GM06990 (cell line): ENCODE results near the gene OR5F1.

ENCODE experiments used
- DNase-seq: peaks from one replicate; pipeline ENCODE4 v3.0.0-alpha.2; 2011; ENCODE audit not compliant: insufficient read length; ENCODE audit errors: extremely low read depth
- H3K27me3 ChIP-seq: replicated peaks from 2 replicates; pipeline ENCODE4 v1.6.0; 2011; ENCODE audit warnings: low read length; ENCODE audit not compliant: control insufficient read depth, insufficient read depth
- H3K36me3 ChIP-seq: 2 replicates; pipeline ENCODE4 v1.5.1; 2011; ENCODE audit warnings: low read length; ENCODE audit not compliant: control insufficient read depth, insufficient read depth
- H3K4me3 ChIP-seq: replicated peaks from 2 replicates; pipeline ENCODE4 v1.5.1; 2011; ENCODE audit warnings: low read depth, mild to moderate bottlenecking, control low read depth, low read length
- CTCF ChIP-seq: IDR thresholded peaks from 2 replicates; pipeline ENCODE4 v1.5.1; 2011; ENCODE audit warnings: low read length, control low read depth, mild to moderate bottlenecking, inconsistent platforms; ENCODE audit not compliant: insufficient read depth, poor library complexity, severe bottlenecking

The OR5F1 gene

GRCh38 chr11:55967914-55968313 lies 26.5 kb downstream of the OR5F1 start:
- no peaks in the 10 kb centered on the region for H3K27me3 ChIP-seq
- no peak for DNase-seq

GRCh38 chr11:55966391-55966790 lies 28.0 kb downstream of the OR5F1 start:
- Histone ChIP-seq H3K27me3 (no peaks in the 10 kb centered on the region), H3K4me3 (no peak overlapping the region)
- no peak for DNase-seq

More at GRCh38 chr11:55967914-55968313, 26.5 kb downstream of the OR5F1 start:
- H3K36me3 ChIP-seq, result no peaks in the 10 kb centered on the region
- no peak for TF ChIP-seq CTCF
- no peak overlapping the region for H3K4me3 ChIP-seq

GRCh38 chr11:55956521-55956920 lies 37.9 kb downstream of the OR5F1 start:
- no peak for TF ChIP-seq CTCF
- Histone ChIP-seq H3K27me3 (no peaks in the 10 kb centered on the region), H3K4me3 (no peak overlapping the region), H3K36me3 (no peaks in the 10 kb centered on the region)
- no peak for DNase-seq

More at GRCh38 chr11:55966391-55966790, 28.0 kb downstream of the OR5F1 start:
- no peaks in the 10 kb centered on the region for H3K36me3 ChIP-seq
- TF ChIP-seq CTCF, result no peak

- no peak for DNase-seq
- TF ChIP-seq CTCF, result no peak
- H3K27me3 ChIP-seq, result no peaks in the 10 kb centered on the region
Observed at GRCh38 chr11:55949330-55949729, 45.1 kb downstream of the OR5F1 start.

More at GRCh38 chr11:55949330-55949729, 45.1 kb downstream of the OR5F1 start:
- Histone ChIP-seq H3K4me3 (no peak overlapping the region), H3K36me3 (no peaks in the 10 kb centered on the region)
